ENCODE results near the gene PALLD.

The PALLD gene

GRCh38 chr4:168914095-168914494 lies 417.2 kb downstream of the PALLD start:
- no peak overlapping the region for H3K4me3 ChIP-seq (ENCODE audit: low read depth, low read length)
- DNase-seq (ENCODE audit: low read depth), result no peak
- no peak for TF ChIP-seq CTCF (IDR thresholded peaks at IDR 0.05; ENCODE audit: low read depth, low read length)
- no peak for TF ChIP-seq MYC (IDR thresholded peaks at IDR 0.05; ENCODE audit: low read depth, low read length)

GRCh38 chr4:168917138-168917779 lies 420.4 kb downstream of the PALLD start:
- TF ChIP-seq MAX (IDR thresholded peaks at IDR 0.05; ENCODE audit: low read depth, low read length) (no peak), POLR2A (IDR thresholded peaks at IDR 0.05; ENCODE audit: extremely low read depth, insufficient read length) (no peak), MYC (IDR thresholded peaks at IDR 0.05; ENCODE audit: low read depth, low read length) (no peak), CTCF (IDR thresholded peaks at IDR 0.05; ENCODE audit: low read depth, low read length) (peak; percentile 18)
- H3K4me3 ChIP-seq (ENCODE audit: low read depth, low read length), result no peak overlapping the region
- peak; percentile 47 for DNase-seq (ENCODE audit: low read depth)

GRCh38 chr4:168919706-168920324 lies 423.0 kb downstream of the PALLD start:
- no peak for DNase-seq (ENCODE audit: low read depth)
- TF ChIP-seq POLR2A (IDR thresholded peaks at IDR 0.05; ENCODE audit: extremely low read depth, insufficient read length) (no peak), MAX (IDR thresholded peaks at IDR 0.05; ENCODE audit: low read depth, low read length) (no peak), MYC (IDR thresholded peaks at IDR 0.05; ENCODE audit: low read depth, low read length) (no peak), CTCF (IDR thresholded peaks at IDR 0.05; ENCODE audit: low read depth, low read length) (no peak)
- H3K4me3 ChIP-seq (ENCODE audit: low read depth, low read length), result no peak overlapping the region

GRCh38 chr4:168920441-168921065 lies 423.7 kb downstream of the PALLD start:
- no peak overlapping the region for H3K4me3 ChIP-seq (ENCODE audit: low read depth, low read length)

GRCh38 chr4:168923526-168924194 lies 426.8 kb downstream of the PALLD start:
- TF ChIP-seq MAX (IDR thresholded peaks at IDR 0.05; ENCODE audit: low read depth, low read length) (no peak), MYC (IDR thresholded peaks at IDR 0.05; ENCODE audit: low read depth, low read length) (no peak), POLR2A (IDR thresholded peaks at IDR 0.05; ENCODE audit: extremely low read depth, insufficient read length) (no peak), CTCF (IDR thresholded peaks at IDR 0.05; ENCODE audit: low read depth, low read length) (peak; percentile 66)
- peak; percentile 77 for DNase-seq (ENCODE audit: low read depth)
- H3K4me3 ChIP-seq (ENCODE audit: low read depth, low read length), result no peak overlapping the region

More at GRCh38 chr4:168920441-168921065, 423.7 kb downstream of the PALLD start:
- TF ChIP-seq POLR2A (IDR thresholded peaks at IDR 0.05; ENCODE audit: extremely low read depth, insufficient read length), result no peak
- TF ChIP-seq MAX (IDR thresholded peaks at IDR 0.05; ENCODE audit: low read depth, low read length), result no peak
- TF ChIP-seq MYC (IDR thresholded peaks at IDR 0.05; ENCODE audit: low read depth, low read length), result no peak
- no peak for TF ChIP-seq CTCF (IDR thresholded peaks at IDR 0.05; ENCODE audit: low read depth, low read length)
- no peak for DNase-seq (ENCODE audit: low read depth)
